Fibroblast of skin of left quadriceps (primary cell): ENCODE data around the gene RASA4B.
A peak's percentile ranks its signal among the peaks of the same experiment; 100 is the strongest.

Source experiments
- DNase-seq, 2 experiments: peaks; one replicate each; pipeline ENCODE4 v3.0.0-alpha.2; 2013; ENCODE audit warnings: low read depth in 2 of 2

Gene RASA4B

DNA sequence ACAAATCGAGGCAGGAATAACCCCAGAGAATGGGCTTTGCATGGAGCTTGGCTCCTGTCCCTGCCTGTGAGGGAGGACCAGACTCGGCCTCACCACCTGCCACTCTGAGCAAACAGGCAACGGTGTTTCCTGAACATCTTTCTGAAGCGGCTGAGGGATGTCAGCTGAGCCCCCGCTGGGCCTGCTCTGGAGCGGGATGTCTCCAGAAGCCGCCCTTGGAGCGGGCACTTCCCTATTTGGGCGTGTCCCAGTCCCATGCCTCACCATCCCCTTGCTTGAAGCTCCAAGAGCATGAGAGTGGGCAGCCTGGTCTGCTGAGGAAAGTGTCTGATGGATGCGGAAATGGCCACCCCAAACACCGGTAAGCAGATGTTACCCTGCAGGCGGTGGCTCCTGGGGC lies 63.1 kb downstream of the RASA4B start:
- DNase-seq, result no peak

GRCh38 chr7:102453319-102453718 lies 64.3 kb downstream of the RASA4B start:
- DNase-seq, result no peak

- DNase-seq, result no peak
Measured at GRCh38 chr7:102452451-102452850, 65.1 kb downstream of the RASA4B start.

- no peak for DNase-seq
Measured at GRCh38 chr7:102451371-102452054, 66.1 kb downstream of the RASA4B start.

DNA sequence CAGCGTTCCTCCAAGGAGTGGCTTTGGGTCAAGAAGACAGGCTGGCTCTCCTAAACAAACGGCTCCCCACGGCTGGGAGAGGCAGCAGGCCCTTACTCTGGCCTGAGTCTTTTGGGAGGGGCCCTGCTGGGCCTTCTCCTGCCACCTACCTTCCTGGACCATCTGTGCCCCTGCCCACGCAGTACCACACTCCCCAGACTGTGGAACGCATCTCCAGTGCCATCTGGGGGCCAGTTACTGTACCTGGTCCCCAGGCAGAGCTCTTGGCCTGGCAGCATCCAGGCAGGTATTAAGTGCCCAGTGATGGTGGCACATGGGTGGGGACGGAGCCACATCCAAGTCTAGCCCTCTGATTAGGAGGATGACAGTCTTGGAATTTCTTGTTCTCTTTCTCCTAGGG lies 67.3 kb downstream of the RASA4B start:
- no peak for DNase-seq

DNA sequence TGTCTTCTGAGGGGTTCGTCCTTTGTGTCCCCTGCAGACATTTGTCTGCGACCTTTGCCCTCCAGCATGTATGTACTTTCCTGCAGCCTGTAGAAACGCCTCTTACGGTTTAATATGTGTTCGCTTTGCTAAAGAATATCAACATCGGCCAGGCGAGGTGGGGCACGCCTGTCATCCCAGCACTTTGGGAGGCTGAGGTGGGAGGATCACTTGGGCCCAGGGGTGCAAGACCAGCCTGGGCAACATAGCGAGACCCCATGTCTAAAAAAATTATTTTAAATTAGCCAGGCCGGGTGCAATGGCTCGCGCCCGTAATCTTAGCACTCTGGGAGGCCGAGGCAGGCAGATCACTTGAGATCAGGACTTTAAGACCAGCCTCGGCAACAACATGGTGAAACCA lies 68.4 kb downstream of the RASA4B start:
- DNase-seq, result no peak

- no peak for DNase-seq
Measured at GRCh38 chr7:102447311-102447710, 70.3 kb downstream of the RASA4B start.

- DNase-seq, result no peak
Measured at GRCh38 chr7:102446387-102447156, 71.0 kb downstream of the RASA4B start.

- DNase-seq, result no peak
Measured at GRCh38 chr7:102445674-102446071, 71.9 kb downstream of the RASA4B start.

- DNase-seq, result no peak
Measured at GRCh38 chr7:102444961-102445673, 72.5 kb downstream of the RASA4B start.

GRCh38 chr7:102439963-102440795 lies 77.4 kb downstream of the RASA4B start:
- DNase-seq, result peak; percentile 36 to 37

DNA sequence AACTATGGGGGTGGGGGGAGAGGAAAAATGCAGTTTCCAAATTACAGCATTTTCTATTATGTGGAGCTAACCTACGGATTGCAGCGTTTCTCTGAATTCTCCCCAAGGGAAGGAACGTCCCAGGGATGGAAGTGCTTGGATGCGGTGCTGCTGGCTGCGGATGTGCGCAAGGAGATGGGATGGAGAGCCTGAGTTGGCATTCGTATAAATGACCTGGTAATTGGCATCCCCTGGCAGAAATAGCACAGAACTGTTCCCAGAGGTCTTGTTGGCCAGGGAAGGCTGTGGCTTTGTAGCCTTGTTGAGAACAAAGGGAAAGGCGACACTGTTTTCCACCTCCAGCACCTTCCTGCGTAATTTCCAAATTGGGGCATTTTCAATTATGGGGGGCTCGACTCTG lies 81.5 kb downstream of the RASA4B start:
- no peak for DNase-seq

DNA sequence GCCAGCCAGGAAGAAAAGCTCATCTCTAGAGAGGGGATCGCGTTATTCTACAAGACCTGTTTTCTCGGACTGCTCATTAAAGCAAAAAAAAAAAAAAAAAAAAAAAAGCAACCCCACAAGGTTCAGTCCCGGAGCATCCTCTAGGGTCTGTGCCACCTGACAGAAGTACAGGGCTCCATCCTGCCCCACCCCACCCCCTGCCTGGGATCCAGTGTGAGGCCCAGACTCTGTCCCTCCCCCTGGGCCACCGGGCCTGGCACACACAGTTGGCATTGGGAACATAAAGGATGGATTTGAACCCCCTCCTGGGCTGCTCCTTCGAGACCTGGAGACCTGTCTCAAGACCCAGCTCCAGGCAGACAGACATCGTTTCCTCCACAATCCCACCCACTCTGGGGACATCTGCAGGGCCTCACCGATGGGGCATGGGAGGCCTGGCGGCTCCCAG lies 83.5 kb downstream of the RASA4B start:
- DNase-seq, result no peak

- peak; percentile 40 to 45 for DNase-seq
Measured at GRCh38 chr7:102433219-102434038, 84.1 kb downstream of the RASA4B start, which contains the start of gene ORAI2. ORAI2 (plus strand) TSS chr7:102433575; CDS start chr7:102438957, 5,382 bp downstream.
